ENCODE measurements around the gene GMDS. TPM values are rescaled to one million over a fixed set of nuclear protein-coding genes. Genes with fewer than 3 reads are reported as not detected.

GMDS gene
- total RNA-seq, 4 donors from 2014 or later = 197 to 375 (median 215) TPM

DNA sequence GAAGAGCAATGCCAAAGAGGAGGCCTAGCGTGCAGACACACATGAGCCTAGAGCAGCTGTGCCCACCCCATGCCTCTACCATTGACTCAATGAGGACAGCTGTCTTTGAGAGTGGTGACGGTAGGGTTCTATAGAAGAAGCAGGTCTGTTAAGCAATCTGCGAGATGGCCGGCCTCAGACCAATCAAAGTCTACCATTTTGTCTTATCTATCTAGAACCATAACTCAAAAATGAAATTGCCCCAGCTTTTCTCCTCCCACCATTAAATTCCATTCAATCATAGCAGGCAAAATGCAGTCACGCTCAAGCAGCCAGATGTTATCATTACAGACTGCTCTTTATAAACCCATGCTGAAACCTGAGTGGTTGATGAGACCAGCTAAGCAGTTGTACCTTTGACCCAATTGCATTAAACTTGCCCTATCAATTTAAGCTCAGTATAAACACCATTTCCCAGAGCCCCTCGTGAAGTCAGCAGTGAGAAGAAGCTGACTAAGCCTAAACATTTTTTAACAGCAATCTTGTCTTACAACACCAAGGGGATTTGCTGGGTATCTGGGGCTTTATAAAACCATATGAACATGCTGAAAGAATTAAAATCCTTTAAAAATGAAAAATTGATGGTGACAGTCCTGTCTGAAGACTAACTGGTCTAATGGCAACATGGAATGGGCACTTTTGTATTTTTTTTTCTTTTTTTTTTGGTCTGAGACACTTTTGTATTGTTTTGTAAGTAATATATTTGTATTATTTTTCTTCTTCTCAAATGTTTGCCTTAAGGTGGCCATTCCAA lies 578.2 kb downstream of the GMDS start:
- H3K27ac ChIP-seq = no peak overlapping the region
- no peak for DNase-seq
- no peak overlapping the region for H3K4me3 ChIP-seq
- H3K36me3 ChIP-seq = no peaks in the 10 kb centered on the region
- H3K4me1 ChIP-seq = no peaks in the 10 kb centered on the region
- no peaks in the 10 kb centered on the region for H3K27me3 ChIP-seq
- TF ChIP-seq, protein P1, sequence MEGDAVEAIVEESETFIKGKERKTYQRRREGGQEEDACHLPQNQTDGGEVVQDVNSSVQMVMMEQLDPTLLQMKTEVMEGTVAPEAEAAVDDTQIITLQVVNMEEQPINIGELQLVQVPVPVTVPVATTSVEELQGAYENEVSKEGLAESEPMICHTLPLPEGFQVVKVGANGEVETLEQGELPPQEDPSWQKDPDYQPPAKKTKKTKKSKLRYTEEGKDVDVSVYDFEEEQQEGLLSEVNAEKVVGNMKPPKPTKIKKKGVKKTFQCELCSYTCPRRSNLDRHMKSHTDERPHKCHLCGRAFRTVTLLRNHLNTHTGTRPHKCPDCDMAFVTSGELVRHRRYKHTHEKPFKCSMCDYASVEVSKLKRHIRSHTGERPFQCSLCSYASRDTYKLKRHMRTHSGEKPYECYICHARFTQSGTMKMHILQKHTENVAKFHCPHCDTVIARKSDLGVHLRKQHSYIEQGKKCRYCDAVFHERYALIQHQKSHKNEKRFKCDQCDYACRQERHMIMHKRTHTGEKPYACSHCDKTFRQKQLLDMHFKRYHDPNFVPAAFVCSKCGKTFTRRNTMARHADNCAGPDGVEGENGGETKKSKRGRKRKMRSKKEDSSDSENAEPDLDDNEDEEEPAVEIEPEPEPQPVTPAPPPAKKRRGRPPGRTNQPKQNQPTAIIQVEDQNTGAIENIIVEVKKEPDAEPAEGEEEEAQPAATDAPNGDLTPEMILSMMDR (IDR thresholded peaks at IDR 0.05) = no peak
- no peak for TF ChIP-seq POLR2A (IDR thresholded peaks at IDR 0.05)
- no peaks in the 10 kb centered on the region for H3K9me3 ChIP-seq

DNA sequence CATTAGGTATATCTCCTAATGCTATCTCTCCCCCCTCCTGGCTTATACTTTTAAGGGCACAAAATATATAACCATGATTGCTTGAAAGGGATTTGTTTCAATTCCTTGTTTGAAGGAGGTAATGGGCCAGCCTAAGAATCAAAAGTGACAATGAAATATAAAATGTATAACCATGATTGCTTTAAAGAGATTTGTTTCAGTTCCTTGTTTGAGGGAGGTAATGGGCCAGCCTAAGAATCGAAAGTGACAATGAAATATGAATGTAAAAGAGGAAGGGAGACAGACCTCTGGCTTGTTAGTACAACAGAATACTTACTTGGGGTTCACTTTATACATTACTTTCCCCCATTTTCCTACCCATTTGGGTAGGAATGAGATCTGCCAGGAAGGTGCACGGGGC lies 580.2 kb downstream of the GMDS start:
- Histone ChIP-seq H3K27ac (no peak overlapping the region), H3K36me3 (no peaks in the 10 kb centered on the region), H3K4me1 (no peaks in the 10 kb centered on the region), H3K9me3 (no peaks in the 10 kb centered on the region), H3K4me3 (no peak overlapping the region), H3K27me3 (no peaks in the 10 kb centered on the region)
- DNase-seq = no peak
- TF ChIP-seq, protein P1 (IDR thresholded peaks at IDR 0.05) = no peak
- no peak for TF ChIP-seq POLR2A (IDR thresholded peaks at IDR 0.05)

DNA sequence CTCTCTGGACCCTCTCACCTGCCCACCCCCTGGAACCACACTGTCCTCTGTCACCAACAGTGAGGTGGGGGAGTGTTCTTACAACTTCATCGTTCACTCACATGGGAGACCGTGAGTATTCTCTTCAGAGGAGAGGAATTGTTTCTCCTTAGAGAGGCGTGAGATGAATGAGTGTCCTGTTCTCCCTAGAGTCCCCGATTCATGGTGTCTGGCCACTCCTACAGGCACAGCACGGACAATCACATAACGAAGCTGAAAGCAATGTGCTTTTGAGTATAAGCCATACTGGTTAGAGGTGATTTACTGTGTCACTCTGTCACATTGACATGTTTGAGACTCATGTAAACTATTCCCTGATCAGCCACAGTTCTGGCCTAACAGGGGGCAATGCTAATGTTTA lies 581.1 kb downstream of the GMDS start:
- Histone ChIP-seq H3K9me3 (no peaks in the 10 kb centered on the region), H3K36me3 (no peaks in the 10 kb centered on the region), H3K27me3 (no peaks in the 10 kb centered on the region), H3K4me3 (no peak overlapping the region), H3K4me1 (no peaks in the 10 kb centered on the region), H3K27ac (no peak overlapping the region)
- TF ChIP-seq, protein P1 (IDR thresholded peaks at IDR 0.05) = no peak
- no peak for TF ChIP-seq POLR2A (IDR thresholded peaks at IDR 0.05)
- no peak for DNase-seq

DNA sequence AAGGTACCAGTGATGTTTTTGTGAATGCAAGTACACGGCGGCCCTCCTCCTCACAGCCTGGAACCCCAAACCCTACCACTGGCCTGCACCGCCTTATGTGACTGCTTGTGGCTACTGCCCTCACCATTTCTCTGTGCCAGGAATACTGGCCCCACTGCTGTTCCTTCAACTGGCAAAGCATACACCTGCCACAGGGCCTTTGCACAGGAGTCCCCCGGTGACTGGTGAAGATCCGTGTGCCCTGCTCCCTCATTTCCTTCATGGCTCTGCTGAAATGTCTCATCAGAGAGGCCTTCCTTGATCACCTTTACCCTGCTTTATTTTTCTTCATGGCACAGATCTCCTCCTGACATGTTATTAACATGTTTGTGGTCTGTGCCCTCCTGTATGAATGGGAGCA lies 581.9 kb downstream of the GMDS start:
- Histone ChIP-seq H3K4me3 (no peak overlapping the region), H3K27ac (no peak overlapping the region), H3K36me3 (no peaks in the 10 kb centered on the region), H3K4me1 (no peaks in the 10 kb centered on the region), H3K27me3 (no peaks in the 10 kb centered on the region), H3K9me3 (no peaks in the 10 kb centered on the region)
- DNase-seq = no peak
- TF ChIP-seq, protein P1 (IDR thresholded peaks at IDR 0.05) = no peak
- no peak for TF ChIP-seq POLR2A (IDR thresholded peaks at IDR 0.05)

DNA sequence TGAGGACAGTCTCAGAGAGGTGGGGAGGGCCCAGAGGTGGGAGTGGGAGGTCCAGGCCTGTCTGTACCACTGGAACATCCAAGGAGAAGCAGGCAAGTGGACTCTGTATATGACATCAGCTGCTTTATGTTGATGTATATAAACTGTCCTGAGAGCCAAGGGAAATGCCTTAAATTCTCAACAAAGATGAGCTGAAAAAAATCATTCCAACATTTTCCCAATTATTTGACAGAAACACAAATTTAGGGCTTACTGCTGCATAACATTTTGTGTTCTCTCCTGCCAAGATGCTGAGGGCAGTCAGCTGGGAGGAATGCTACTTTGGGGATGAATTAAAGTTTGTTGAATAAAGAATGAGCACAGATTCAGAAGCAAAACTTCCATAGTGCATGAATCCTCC lies 582.9 kb downstream of the GMDS start:
- Histone ChIP-seq H3K9me3 (no peaks in the 10 kb centered on the region), H3K4me3 (no peak overlapping the region), H3K27me3 (no peaks in the 10 kb centered on the region), H3K36me3 (no peaks in the 10 kb centered on the region), H3K4me1 (no peaks in the 10 kb centered on the region), H3K27ac (no peak overlapping the region)
- no peak for DNase-seq
- TF ChIP-seq POLR2A (IDR thresholded peaks at IDR 0.05) = no peak
- TF ChIP-seq, protein P1 (IDR thresholded peaks at IDR 0.05) = no peak

Measured in Peyer's patch (tissue), 4 donors.